ENCODE results near the gene MT1G. TPM values are rescaled to one million over a fixed set of nuclear protein-coding genes. Genes with fewer than 3 reads are reported as not detected.
"Not testable (repeated sequence)": the region's sequence is repeated elsewhere in the genome, so short reads cannot be mapped to it uniquely, and the experiment has no call there.

The MT1G gene
- total RNA-seq: not detected
- polyA plus RNA-seq: under 1 TPM in 1 of 3 donors, not detected in 2; 0.74 TPM
- 0 to 0.14 (median 0) reads per million in 6 experiments for total RNA-seq

- Mint-ChIP-seq H3K4me3 (peak within 1 kb of the TSS in 8 of 10 donors; percentile 34 to 65 (median 54)), H3K36me3 (peaks cover 0 to 17% (median 8%) of the 10 kb centered on the region in 3 donors), H3K27ac (no peak within 1 kb of the TSS), H3K4me1 (peaks cover 15 to 35% (median 24%) of the 10 kb centered on the region in 4 donors), H3K27me3 (peaks cover 27 to 56% (median 46%) of the 10 kb centered on the region in 5 donors), H3K9me3 (no peaks in the 10 kb centered on the region)
- ATAC-seq (peak; percentile 62 to 69), DNase-seq (no peak)
- POLR2A ChIA-PET: interaction anchor here (0.6 to 0.9 kb wide), 2 partner anchors 15 to 34 kb away, joined by 3 to 4 read pairs; partner anchors contain the start of gene MT1X
Measured at GRCh38 chr16:56667581-56668571, at the start of gene MT1G. Gene MT1G (minus strand): TSS chr16:56668065. CDS start chr16:56667993, 72 bp downstream.

GRCh38 chr16:56717532-56717931 lies 49.7 kb upstream of the MT1G start:
- H3K4me1 Mint-ChIP-seq, H3K36me3 Mint-ChIP-seq, H3K27me3 Mint-ChIP-seq, H3K4me3 Mint-ChIP-seq, ATAC-seq, DNase-seq, H3K27ac Mint-ChIP-seq, H3K9me3 Mint-ChIP-seq: not testable (repeated sequence)
- POLR2A ChIA-PET: interaction anchor here (1.3 to 4.5 kb wide), 3 partner anchors 8 to 13 kb away, joined by 3 to 28 read pairs (median 5); no protein-coding TSS in a partner anchor

- H3K27me3 Mint-ChIP-seq: no peaks in the 10 kb centered on the region
- no peak overlapping the region for H3K4me3 Mint-ChIP-seq
- ATAC-seq: no peak
- peaks cover 0 to 6% (median 3%) of the 10 kb centered on the region in 3 donors for H3K36me3 Mint-ChIP-seq
- H3K4me1 Mint-ChIP-seq: peaks cover under 1 to 9% (median 2%) of the 10 kb centered on the region in 4 donors
- DNase-seq: no peak
- POLR2A ChIA-PET: interaction anchor here (1.3 to 4.5 kb wide), 3 partner anchors 7 to 12 kb away, joined by 3 to 28 read pairs (median 5); no protein-coding TSS in a partner anchor
- peak overlapping the region in 1 of 10 donors; percentile 84 for H3K27ac Mint-ChIP-seq
- H3K9me3 Mint-ChIP-seq: no peaks in the 10 kb centered on the region
Measured at GRCh38 chr16:56716761-56717160, 48.9 kb upstream of the MT1G start.

- Mint-ChIP-seq H3K27me3 (no peaks in the 10 kb centered on the region), H3K27ac (peak overlapping the region in 1 of 10 donors; percentile 4), H3K4me3 (no peak overlapping the region), H3K4me1 (peaks cover 11 to 24% (median 16%) of the 10 kb centered on the region in 4 donors), H3K36me3 (peaks cover 0 to 5% (median 3%) of the 10 kb centered on the region in 3 donors), H3K9me3 (no peaks in the 10 kb centered on the region)
- POLR2A ChIA-PET: no interaction called here
- DNase-seq (no peak), ATAC-seq (no peak)
Measured at GRCh38 chr16:56715126-56715525, 47.3 kb upstream of the MT1G start.

GRCh38 chr16:56713794-56714193 lies 45.9 kb upstream of the MT1G start:
- POLR2A ChIA-PET: interaction anchor here (0.5 to 1.0 kb wide), 3 partner anchors 120 to 190 kb away, joined by 3 to 4 read pairs (median 3); no protein-coding TSS in a partner anchor
- Mint-ChIP-seq H3K4me3 (no peak overlapping the region), H3K4me1 (peaks cover 22 to 37% (median 29%) of the 10 kb centered on the region in 4 donors), H3K36me3 (peaks cover 0 to 5% (median 3%) of the 10 kb centered on the region in 3 donors), H3K27ac (no peak overlapping the region), H3K27me3 (no peaks in the 10 kb centered on the region), H3K9me3 (no peaks in the 10 kb centered on the region)
- no peak for DNase-seq
- no peak for ATAC-seq

- Mint-ChIP-seq H3K27me3 (no peaks in the 10 kb centered on the region), H3K4me3 (peak overlapping the region in 6 of 10 donors; percentile 15 to 81 (median 33)), H3K36me3 (peaks cover 0 to 5% (median 3%) of the 10 kb centered on the region in 3 donors), H3K4me1 (peaks cover 25 to 54% (median 42%) of the 10 kb centered on the region in 4 donors), H3K27ac (peak overlapping the region in 9 of 10 donors; percentile 25 to 97 (median 84)), H3K9me3 (no peaks in the 10 kb centered on the region)
- DNase-seq (no peak), ATAC-seq (no peak)
- POLR2A ChIA-PET: no interaction called here
Measured at GRCh38 chr16:56711862-56712261, 44.0 kb upstream of the MT1G start.

- Mint-ChIP-seq H3K9me3 (no peaks in the 10 kb centered on the region), H3K4me3 (peak overlapping the region; percentile 88 to 97 (median 93)), H3K27ac (peak overlapping the region; percentile 92 to 99 (median 96)), H3K36me3 (peaks cover 0 to 3% (median 2%) of the 10 kb centered on the region in 3 donors), H3K27me3 (no peaks in the 10 kb centered on the region), H3K4me1 (peaks cover 28 to 63% (median 46%) of the 10 kb centered on the region in 4 donors)
- POLR2A ChIA-PET: interaction anchor here (0.6 to 3.4 kb wide), 5 partner anchors 8 to 133 kb away, joined by 3 to 29 read pairs (median 13); partner anchors contain the start of gene NUP93
- DNase-seq: no peak
- ATAC-seq: no peak
Measured at GRCh38 chr16:56710181-56710737, 42.4 kb upstream of the MT1G start.

GRCh38 chr16:56709443-56710040 lies 41.7 kb upstream of the MT1G start:
- H3K27ac Mint-ChIP-seq: peak overlapping the region; percentile 92 to 99 (median 96)
- ATAC-seq: no peak
- peaks cover 28 to 67% (median 48%) of the 10 kb centered on the region in 4 donors for H3K4me1 Mint-ChIP-seq
- POLR2A ChIA-PET: interaction anchor here (0.6 to 3.4 kb wide), 23 partner anchors 9 to 280 kb away, joined by 3 to 29 read pairs (median 6); partner anchors contain the start of genes BBS2, HERPUD1, MT1F and MT1X
- DNase-seq: no peak
- no peaks in the 10 kb centered on the region for H3K27me3 Mint-ChIP-seq
- peaks cover 0 to 3% (median 2%) of the 10 kb centered on the region in 3 donors for H3K36me3 Mint-ChIP-seq
- H3K9me3 Mint-ChIP-seq: no peaks in the 10 kb centered on the region
- peak overlapping the region; percentile 88 to 97 (median 93) for H3K4me3 Mint-ChIP-seq

GRCh38 chr16:56708525-56709442 lies 40.9 kb upstream of the MT1G start:
- peaks cover 0 to 1% (median 0%) of the 10 kb centered on the region in 3 donors for H3K36me3 Mint-ChIP-seq
- H3K27ac Mint-ChIP-seq: peak overlapping the region; percentile 92 to 99 (median 96)
- H3K9me3 Mint-ChIP-seq: no peaks in the 10 kb centered on the region
- H3K4me3 Mint-ChIP-seq: peak overlapping the region; percentile 88 to 97 (median 93)
- H3K4me1 Mint-ChIP-seq: peaks cover 28 to 67% (median 48%) of the 10 kb centered on the region in 4 donors
- DNase-seq (peak; percentile 14 to 73 (median 51)), ATAC-seq (peak; percentile 91 to 92)
- no peaks in the 10 kb centered on the region for H3K27me3 Mint-ChIP-seq
- POLR2A ChIA-PET: interaction anchor here (0.6 to 3.4 kb wide), 32 partner anchors 10 to 425 kb away, joined by 3 to 29 read pairs (median 4); partner anchors contain the start of genes BBS2, HERPUD1, MT1F and MT1X

GRCh38 chr16:56702836-56703235 lies 35.0 kb upstream of the MT1G start:
- H3K36me3 Mint-ChIP-seq: no peaks in the 10 kb centered on the region
- no peak for ATAC-seq
- peak overlapping the region in 2 of 10 donors; percentile 15 to 72 for H3K27ac Mint-ChIP-seq
- H3K4me1 Mint-ChIP-seq: peaks cover 3 to 31% (median 20%) of the 10 kb centered on the region in 4 donors
- DNase-seq: no peak
- H3K4me3 Mint-ChIP-seq: no peak overlapping the region
- peaks cover 0 to 2% (median 0%) of the 10 kb centered on the region in 9 donors for H3K9me3 Mint-ChIP-seq
- POLR2A ChIA-PET: interaction anchor here (1.0 to 3.4 kb wide), 5 partner anchors 26 to 189 kb away, joined by 3 to 21 read pairs (median 5); partner anchors contain the start of genes MT1F and MT2A
- H3K27me3 Mint-ChIP-seq: no peaks in the 10 kb centered on the region

GRCh38 chr16:56701534-56701933 lies 33.7 kb upstream of the MT1G start:
- Mint-ChIP-seq H3K9me3 (peaks cover 0 to 5% (median 0%) of the 10 kb centered on the region in 9 donors), H3K27ac (peak overlapping the region in 9 of 10 donors; percentile 30 to 85 (median 65)), H3K36me3 (no peaks in the 10 kb centered on the region), H3K4me1 (peaks cover 3 to 21% (median 17%) of the 10 kb centered on the region in 4 donors), H3K27me3 (no peaks in the 10 kb centered on the region), H3K4me3 (no peak overlapping the region)
- DNase-seq (no peak), ATAC-seq (no peak)
- POLR2A ChIA-PET: interaction anchor here (0.7 to 3.4 kb wide), 16 partner anchors 9 to 187 kb away, joined by 3 to 21 read pairs (median 4); partner anchors contain the start of genes BBS2, MT1F, MT1X and MT2A
